NK-92 (cell line): Measurements from ENCODE around the gene KCNMB2.

Source experiments
- DNase-seq: peaks from one replicate; lab custom pipeline; 2025; ENCODE audit not compliant: unreplicated experiment; lab: John Stamatoyannopoulos, UW

Gene KCNMB2

GRCh38 chr3:178634975-178635374, 98.7 kb downstream of the KCNMB2 start:
- DNase-seq = no peak

- no peak for DNase-seq
Measured at GRCh38 chr3:178637802-178638201, 101.6 kb downstream of the KCNMB2 start.

- DNase-seq = no peak
Measured at GRCh38 chr3:178645503-178645902, 109.3 kb downstream of the KCNMB2 start.

GRCh38 chr3:178646186-178646862, 110.1 kb downstream of the KCNMB2 start:
- DNase-seq = no peak

GRCh38 chr3:178655488-178655887, 119.3 kb downstream of the KCNMB2 start:
- no peak for DNase-seq

GRCh38 chr3:178658694-178659325, 122.6 kb downstream of the KCNMB2 start:
- DNase-seq = no peak

GRCh38 chr3:178663201-178663934, 127.1 kb downstream of the KCNMB2 start:
- DNase-seq = no peak

- DNase-seq = no peak
Measured at GRCh38 chr3:178665747-178666146, 129.5 kb downstream of the KCNMB2 start.

GRCh38 chr3:178669022-178669601, 132.9 kb downstream of the KCNMB2 start:
- no peak for DNase-seq

GRCh38 chr3:178669758-178670157, 133.5 kb downstream of the KCNMB2 start:
- no peak for DNase-seq

GRCh38 chr3:178671377-178671776, 135.1 kb downstream of the KCNMB2 start:
- no peak for DNase-seq

GRCh38 chr3:178671791-178672190, 135.6 kb downstream of the KCNMB2 start:
- no peak for DNase-seq

GRCh38 chr3:178672275-178672674, 136.0 kb downstream of the KCNMB2 start:
- DNase-seq = no peak

GRCh38 chr3:178673529-178673928, 137.3 kb downstream of the KCNMB2 start:
- no peak for DNase-seq

GRCh38 chr3:178676077-178676476, 139.8 kb downstream of the KCNMB2 start:
- DNase-seq = no peak

- no peak for DNase-seq
Measured at GRCh38 chr3:178676942-178677790, 140.9 kb downstream of the KCNMB2 start.

- DNase-seq = no peak
Measured at GRCh38 chr3:178677961-178678360, 141.7 kb downstream of the KCNMB2 start.

GRCh38 chr3:178680037-178680436, 143.8 kb downstream of the KCNMB2 start:
- DNase-seq = no peak

GRCh38 chr3:178680489-178680888, 144.3 kb downstream of the KCNMB2 start:
- no peak for DNase-seq

GRCh38 chr3:178684881-178685590, 148.8 kb downstream of the KCNMB2 start:
- no peak for DNase-seq
